Measurements from ENCODE around the gene CMPK1. TPM values are rescaled to one million over a fixed set of nuclear protein-coding genes. Genes with fewer than 3 reads are reported as not detected.
"Not testable (repeated sequence)": the region's sequence is repeated elsewhere in the genome, so short reads cannot be mapped to it uniquely, and the experiment has no call there.

CMPK1 gene
- total RNA-seq, 1 experiment from 2014 or later = 81.5 TPM

DNA sequence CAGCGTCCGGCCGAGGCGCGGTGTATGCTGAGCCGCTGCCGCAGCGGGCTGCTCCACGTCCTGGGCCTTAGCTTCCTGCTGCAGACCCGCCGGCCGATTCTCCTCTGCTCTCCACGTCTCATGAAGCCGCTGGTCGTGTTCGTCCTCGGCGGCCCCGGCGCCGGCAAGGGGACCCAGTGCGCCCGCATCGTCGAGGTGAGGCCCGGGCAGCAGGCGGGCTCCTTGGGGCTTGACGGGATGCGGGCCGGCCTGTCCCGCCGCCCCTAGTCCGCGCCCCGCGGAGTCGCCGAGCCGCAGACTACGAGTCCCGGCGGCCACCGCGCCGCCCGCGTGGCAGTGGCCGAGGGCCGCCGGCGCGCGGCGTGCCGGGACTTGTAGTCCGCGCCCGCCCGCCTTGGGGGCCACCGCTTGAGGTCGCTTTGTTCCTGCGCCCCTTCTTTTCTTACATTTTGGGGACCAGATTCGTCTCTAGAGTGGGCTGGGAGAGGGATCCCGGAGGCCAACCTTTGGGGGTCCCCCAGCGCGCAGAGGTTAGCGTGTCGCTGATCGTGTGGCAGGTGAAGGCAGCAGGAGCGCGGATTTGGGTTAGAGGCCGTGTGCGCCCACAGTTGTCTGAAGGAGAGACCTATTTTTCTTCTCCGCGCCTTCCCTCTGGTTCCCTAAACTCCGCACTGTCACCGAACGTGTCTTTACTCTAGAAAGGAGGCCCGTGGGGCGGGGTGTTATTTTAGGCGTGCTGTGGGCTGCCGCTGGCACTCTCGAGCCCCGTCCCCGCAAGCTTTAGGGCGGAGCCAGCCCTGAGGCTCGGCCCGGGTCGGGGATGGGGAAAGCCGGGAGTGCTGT is 553 bp downstream of the CMPK1 start:
- in situ Hi-C loops (cut with HindIII; ENCODE audit: low pct_unique_long_range_greater_than_20kb, low sequenced_read_pairs) = no loop called here

DNA sequence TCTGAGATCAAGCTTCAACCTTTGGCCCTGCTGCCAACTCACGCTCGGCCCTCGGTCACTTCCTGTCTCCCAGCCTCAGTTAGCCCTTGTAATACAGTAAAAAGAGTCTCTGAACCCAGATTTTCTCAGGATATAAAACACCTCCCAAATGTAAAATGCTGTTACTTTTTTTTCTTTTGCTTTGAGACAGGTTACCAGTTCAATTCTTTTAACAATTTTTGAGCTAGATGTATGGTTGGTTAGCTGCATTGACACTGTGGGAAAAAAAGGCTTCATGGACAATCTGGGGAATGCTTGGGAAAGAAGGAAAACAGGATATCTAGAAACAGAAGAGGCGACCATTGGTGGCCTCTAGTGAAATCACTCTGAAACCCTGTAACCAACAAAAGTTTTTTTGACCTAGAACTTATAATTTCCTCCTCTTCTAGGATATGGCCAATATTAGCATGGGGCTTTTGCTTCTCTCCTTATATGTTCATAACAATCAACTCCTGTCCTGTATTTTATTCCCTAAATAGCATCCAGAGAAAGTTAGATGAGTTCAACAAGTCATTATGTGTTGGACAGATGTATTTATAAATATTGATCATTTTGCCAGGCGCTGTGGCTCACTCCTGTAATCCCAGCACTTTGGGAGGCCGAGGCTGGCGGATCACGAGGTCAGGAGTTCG is 1.3 kb downstream of the CMPK1 start:
- in situ Hi-C loops (cut with HindIII; ENCODE audit: low pct_unique_long_range_greater_than_20kb, low sequenced_read_pairs) = no loop called here
- DNase-seq (ENCODE audit: low read depth, low spot score) = no peak

More for the DNA sequence above, 553 bp downstream of the CMPK1 start:
- DNase-seq (ENCODE audit: low read depth, low spot score) = peak; percentile 62

DNA sequence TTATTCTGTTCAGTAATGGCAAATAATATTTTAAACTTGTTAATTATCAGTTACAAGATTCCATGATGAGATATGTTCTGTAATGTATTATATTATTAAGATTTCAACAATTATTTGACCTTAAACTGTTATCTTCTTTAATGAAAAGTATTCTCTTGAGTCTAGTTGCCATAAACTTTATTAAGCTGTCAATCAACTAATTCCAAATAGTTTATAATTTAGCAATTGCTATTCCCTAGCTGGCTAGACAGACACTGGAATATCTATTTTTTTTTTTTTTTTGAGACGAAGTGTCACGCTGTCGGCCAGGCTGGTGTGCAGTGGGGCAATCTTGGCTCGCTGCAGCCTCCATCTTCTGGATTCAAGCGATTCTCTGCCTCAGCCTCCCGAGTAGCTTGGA is 3.8 kb downstream of the CMPK1 start:
- no peak for DNase-seq (ENCODE audit: low read depth, low spot score)
- in situ Hi-C loops (cut with HindIII; ENCODE audit: low pct_unique_long_range_greater_than_20kb, low sequenced_read_pairs) = no loop called here

DNA sequence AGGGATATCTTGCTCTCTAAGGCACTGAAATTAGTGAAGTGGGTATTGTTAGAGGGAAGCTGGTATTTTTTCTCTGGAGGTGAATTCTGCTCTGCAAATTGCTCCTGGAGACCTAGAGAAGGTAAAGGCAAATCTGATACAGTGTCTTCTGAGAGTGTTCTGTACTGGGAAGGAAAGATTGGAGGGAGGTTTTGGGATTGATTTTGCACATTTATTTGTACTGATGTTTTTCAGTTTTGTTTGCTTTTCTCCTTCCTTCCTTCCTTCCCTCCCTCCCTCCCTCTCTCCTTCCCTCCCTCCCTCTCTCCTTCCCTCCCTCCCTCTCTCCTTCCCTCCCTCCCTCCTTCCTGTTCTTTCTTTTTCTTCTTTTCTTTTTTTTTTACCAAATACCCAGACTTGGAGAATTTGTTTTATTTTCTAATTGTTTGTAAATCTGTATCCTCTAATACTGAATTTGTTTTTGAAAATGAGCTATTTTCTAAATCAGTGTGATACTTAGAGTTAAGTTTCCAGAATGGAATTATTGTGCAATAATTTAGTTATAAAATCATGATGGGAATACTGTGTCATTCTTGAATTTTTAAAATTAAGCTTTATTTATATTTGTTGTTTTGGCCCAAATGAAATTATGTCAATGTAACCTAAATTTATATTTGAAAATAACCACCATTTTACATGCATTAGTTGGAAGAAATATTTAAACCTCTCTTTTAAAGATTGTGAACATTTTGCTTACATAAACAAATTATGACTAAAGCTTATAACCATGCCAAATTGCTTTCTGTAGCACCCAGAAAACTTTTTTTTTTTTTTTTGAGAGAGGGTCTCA is 4.9 kb downstream of the CMPK1 start:
- in situ Hi-C loops (cut with HindIII; ENCODE audit: low pct_unique_long_range_greater_than_20kb, low sequenced_read_pairs) = no loop called here
- no peak for DNase-seq (ENCODE audit: low read depth, low spot score)

DNA sequence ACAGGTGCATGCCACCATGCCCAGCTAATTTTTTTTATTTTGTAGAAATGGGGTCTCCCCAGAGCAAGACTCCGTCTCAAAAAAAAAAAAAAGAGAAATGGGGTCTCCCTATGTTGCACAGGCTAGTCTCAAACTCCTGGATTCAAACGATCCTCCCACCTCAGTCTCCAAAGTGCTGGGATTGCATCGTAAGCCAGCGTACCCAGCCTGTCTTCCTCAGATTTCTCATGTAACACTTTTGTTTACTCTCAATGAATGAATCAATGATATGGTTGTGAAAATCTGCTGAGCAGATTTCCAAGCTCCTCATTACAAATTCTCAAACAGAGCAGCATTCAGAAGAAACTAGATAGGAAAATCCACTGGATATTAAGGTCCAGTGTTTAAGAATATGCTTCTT is 6.6 kb downstream of the CMPK1 start:
- DNase-seq (ENCODE audit: low read depth, low spot score) = no peak
- in situ Hi-C loops (cut with HindIII; ENCODE audit: low pct_unique_long_range_greater_than_20kb, low sequenced_read_pairs) = no loop called here

DNA sequence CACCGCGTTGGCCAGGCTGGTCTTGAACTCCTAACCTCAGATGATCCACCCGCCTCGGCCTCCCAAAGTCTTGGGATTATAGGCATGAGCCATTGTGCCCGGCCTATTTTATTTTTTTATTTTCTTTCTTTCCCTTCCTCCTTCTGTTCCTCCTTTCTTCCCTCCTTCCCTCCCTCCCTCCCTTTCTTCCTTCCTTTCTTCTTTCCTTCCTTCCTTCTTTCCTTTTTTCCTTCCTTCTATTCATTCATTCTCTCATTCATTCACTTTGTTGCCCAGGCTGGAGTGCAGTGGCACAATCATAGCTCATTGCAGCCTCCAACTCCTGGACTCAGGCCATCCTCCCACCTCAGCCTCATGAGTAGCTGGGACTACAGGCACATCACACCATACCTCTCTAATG is 13.4 kb downstream of the CMPK1 start:
- in situ Hi-C loops (cut with HindIII; ENCODE audit: low pct_unique_long_range_greater_than_20kb, low sequenced_read_pairs); DNase-seq (ENCODE audit: low read depth, low spot score): not testable (repeated sequence)

DNA sequence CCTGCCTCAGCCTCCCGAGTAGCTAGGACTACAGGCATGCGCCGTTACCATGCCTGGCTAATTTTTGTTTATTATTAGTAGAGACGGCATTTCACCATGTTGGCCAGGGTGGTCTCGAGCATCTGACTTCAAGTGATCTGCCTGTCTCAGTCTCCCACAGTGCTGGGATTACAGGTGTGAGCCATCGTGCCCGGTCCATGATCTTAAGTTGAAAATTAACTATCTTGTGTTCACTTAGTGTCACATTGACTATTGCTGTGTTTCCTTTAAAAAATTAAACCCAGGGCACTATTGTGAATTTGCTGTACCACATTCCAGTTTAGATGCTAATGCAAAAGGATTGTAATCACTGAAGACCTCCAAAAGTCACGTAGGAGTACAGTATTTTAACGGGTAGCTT is 14.1 kb downstream of the CMPK1 start:
- DNase-seq (ENCODE audit: low read depth, low spot score) = no peak
- in situ Hi-C loops (cut with HindIII; ENCODE audit: low pct_unique_long_range_greater_than_20kb, low sequenced_read_pairs) = no loop called here

DNA sequence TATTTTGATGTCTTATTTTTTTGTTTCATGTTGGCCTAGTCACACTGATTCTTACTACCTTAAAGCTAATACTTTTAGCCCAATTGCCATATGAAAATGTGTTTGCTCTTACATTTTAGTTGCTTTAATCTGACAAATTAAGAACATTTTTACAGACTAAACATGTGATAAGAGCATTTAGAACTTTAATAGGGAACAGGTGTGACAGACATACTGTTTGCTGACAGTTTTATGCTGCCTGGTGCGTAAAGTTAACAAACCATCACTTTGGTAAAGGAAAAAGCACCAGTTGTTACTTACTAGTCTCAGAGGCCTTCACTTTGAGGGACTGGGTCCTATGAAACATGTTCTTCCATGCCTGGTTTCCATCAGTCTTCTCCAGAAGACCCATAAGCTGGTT is 14.7 kb downstream of the CMPK1 start:
- in situ Hi-C loops (cut with HindIII; ENCODE audit: low pct_unique_long_range_greater_than_20kb, low sequenced_read_pairs) = no loop called here
- no peak for DNase-seq (ENCODE audit: low read depth, low spot score)

DNA sequence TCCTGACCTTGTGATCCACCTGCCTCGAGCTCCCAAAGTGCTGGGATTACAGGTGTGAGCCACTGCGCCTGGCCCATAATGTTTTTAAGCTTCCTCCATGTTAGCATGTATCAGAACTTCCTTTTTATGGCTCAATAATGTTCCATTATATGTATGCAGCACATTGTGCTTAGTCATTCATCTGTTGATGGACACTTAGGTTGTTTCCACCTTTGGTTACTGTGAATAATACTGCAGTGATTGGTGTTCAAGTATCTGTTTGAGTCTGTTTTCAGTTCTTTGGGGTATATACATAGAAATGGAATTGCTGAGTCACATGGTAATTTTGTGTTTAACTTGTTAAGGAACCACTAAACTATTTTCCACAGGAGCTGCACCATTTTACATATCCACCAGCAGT is 17.7 kb downstream of the CMPK1 start:
- DNase-seq (ENCODE audit: low read depth, low spot score) = no peak

DNA sequence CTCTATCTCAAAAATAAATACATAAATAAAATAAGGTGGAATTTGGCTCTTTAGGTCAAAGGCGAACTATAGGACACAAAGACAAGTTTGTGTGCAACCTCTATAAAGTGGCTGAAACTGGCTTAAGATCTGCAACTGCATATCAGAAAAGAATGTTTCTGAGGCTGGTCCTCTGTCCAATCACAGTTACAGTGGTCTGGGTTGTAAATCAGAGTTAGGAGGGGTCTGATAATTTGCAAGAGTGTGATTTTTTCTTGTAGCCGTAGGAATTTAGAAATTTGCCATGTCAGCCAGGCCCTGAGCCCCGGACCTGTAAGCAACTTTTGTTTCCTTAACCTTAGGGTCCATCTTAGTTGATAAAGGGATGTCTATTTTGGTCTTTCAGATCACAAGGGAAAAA is 27.8 kb downstream of the CMPK1 start:
- in situ Hi-C loops (cut with HindIII; ENCODE audit: low pct_unique_long_range_greater_than_20kb, low sequenced_read_pairs) = no loop called here
- no peak for DNase-seq (ENCODE audit: low read depth, low spot score)

More for the DNA sequence above, 17.7 kb downstream of the CMPK1 start:
- in situ Hi-C loops (cut with HindIII; ENCODE audit: low pct_unique_long_range_greater_than_20kb, low sequenced_read_pairs) = no loop called here

DNA sequence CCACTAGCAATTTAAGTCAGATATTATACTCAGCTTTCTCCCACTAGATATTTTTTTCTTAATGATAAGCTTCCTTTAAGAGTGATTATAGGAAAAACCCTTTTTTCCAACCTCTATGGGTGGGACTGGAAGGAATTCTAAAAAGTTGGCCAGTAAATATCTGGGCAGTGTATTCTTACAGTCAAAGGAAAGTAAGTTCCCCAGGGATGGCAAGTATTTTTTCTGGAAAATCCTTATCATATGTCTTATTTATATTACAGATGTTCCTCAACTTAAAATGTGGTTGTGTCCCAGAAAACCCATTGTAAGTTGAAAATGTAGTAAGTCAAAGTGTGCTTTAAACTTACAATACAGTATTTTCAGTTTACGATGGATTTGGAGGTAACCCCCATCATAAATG is 29.2 kb downstream of the CMPK1 start:
- in situ Hi-C loops (cut with HindIII; ENCODE audit: low pct_unique_long_range_greater_than_20kb, low sequenced_read_pairs) = no loop called here
- no peak for DNase-seq (ENCODE audit: low read depth, low spot score)

DNA sequence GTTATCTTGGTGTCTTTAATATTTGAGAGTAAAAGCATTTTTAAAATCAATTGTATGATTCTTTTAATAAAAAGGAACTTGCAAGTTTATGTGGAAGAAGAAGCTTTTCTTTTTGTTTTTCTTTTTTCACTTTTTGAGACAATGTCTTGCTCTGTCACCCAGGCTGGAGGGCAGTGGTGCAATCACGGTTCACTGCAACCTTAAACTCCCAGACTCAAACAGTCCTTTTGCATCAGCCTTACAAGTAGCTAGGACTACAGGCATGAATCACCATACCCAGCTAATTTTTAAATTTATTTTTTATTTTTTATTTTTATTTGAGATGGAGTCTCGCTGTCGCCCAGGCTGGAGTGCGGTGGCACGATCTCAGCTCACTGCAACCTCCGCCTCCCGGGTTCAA is 34.1 kb downstream of the CMPK1 start:
- in situ Hi-C loops (cut with HindIII; ENCODE audit: low pct_unique_long_range_greater_than_20kb, low sequenced_read_pairs) = no loop called here
- no peak for DNase-seq (ENCODE audit: low read depth, low spot score)

DNA sequence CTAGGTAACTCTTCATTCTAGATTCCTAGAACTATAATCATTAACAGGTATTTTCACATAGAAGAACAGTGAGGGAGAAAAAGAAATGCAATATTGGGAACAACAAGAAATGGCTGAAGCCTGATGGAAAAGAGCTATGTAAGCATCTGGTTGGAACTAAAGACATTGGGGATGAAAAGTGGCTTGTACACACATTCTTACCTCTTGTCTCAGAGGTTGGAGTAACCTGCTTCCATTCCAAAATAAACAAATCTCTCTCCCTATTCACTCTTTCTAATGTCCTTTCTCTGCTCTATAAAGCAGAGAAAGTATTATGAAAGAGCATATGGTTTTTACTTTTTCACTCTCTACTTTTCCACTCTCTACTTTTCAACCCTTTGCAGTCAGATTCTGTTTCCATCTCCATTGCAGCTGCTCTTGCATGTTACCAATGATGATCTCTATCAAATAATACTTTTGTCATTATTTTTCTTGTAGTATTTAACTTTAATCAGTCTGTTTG is 37.5 kb downstream of the CMPK1 start:
- no peak for DNase-seq (ENCODE audit: low read depth, low spot score)
- in situ Hi-C loops (cut with HindIII; ENCODE audit: low pct_unique_long_range_greater_than_20kb, low sequenced_read_pairs) = no loop called here

DNA sequence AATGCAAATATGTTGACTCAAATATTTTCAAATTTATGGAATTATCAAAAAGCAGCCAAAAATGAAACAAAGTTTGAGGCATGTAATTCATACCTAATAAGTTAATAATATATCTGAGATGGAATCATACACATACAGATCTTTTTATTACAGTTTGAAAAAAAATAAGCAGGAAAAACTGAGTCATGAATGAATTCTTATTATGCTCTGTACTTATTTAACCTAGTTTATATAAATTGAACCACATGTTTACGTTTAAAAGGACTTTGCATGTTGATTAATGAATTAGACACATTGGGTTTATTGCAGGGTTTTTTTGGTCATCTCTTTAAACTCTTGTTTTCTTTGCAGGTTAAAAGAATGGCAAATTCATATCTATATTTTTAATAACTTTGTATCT is 40.9 kb downstream of the CMPK1 start:
- no peak for DNase-seq (ENCODE audit: low read depth, low spot score)
- in situ Hi-C loops (cut with HindIII; ENCODE audit: low pct_unique_long_range_greater_than_20kb, low sequenced_read_pairs) = no loop called here

DNA sequence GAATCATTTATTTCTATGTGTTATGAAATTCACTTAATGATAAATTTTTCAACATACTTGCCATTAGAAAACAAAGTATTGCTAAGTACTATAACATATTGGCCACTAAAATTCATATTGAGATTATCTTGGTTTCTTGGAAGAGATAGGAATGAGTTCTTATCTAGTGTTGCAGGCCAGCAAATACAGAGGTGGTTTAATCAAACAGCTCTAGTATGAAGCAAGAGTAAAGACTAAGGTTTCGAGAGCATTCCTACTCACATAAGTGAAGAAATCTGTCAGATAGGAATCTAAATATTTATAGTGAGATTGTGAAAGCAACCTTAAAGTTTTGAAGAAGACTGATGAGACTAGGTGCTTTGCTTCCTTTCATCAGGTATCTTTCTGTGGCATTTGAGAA is 44.6 kb downstream of the CMPK1 start:
- in situ Hi-C loops (cut with HindIII; ENCODE audit: low pct_unique_long_range_greater_than_20kb, low sequenced_read_pairs) = no loop called here
- DNase-seq (ENCODE audit: low read depth, low spot score) = no peak

DNA sequence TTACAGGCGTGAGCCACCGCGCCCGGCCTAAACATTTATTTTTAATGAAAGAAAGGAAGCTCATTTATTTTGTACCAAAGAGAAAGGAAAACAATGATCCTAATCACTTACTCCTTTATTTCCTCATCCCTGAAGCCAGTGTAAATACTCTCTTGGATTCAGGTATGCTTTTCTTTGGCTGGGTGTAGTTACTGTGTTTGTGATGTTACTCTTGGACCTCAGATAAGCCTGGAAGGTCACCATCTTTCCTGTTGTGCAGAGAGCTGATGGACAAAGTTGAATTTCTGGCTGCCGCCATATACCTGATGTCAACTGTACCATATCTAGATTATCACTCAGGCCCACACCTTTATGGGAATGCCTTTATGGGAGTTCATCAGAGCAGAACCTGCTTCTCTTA is 47.1 kb downstream of the CMPK1 start:
- in situ Hi-C loops (cut with HindIII; ENCODE audit: low pct_unique_long_range_greater_than_20kb, low sequenced_read_pairs) = no loop called here
- DNase-seq (ENCODE audit: low read depth, low spot score) = no peak

DNA sequence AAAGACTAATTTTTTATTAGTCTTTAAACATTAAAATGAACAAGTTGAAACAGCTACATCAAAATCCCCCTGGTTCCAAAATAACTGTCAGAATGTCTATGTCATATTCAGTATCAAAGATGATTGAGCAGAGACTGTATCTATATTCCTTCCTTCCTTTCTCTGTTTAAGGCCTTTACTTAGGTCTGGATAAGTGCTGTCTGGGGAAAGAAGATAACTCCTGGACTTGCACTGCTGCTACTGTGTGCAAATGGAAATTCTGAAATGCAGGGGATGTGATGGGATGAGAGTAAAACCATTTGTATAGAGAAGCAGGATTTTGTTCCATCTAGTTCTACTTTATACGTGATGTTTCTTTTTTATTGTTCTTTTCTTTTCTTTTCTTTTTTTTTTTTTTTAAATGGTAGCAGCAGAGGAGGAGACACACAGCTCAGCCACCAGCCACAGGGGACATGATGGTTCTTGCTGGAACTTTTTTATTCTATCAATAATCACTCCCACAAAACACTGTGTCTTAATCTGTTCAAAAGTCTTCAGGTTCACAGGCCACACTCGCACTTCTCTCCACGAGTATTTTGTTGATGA is 48.9 kb downstream of the CMPK1 start:
- in situ Hi-C loops (cut with HindIII; ENCODE audit: low pct_unique_long_range_greater_than_20kb, low sequenced_read_pairs) = no loop called here
- no peak for DNase-seq (ENCODE audit: low read depth, low spot score)

DNA sequence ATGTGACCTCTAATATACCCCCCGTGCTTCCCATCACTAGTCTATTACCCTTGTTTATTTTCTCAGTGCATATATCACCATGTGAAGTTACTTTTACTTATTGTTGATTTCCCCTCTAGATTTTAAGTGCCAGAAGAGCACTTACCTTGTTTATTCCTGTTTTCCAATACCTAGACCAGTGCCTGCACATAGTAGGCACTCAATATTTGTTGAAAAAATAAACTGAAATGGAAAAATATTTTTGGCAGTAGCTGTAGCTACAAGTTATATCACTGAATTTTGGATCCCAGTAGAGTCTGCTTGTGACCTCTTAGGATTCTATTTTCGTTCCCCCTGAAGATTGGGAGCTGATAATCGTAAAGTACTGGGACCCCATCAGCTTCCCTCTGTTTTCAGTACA is 50.5 kb downstream of the CMPK1 start:
- in situ Hi-C loops (cut with HindIII; ENCODE audit: low pct_unique_long_range_greater_than_20kb, low sequenced_read_pairs) = no loop called here
- DNase-seq (ENCODE audit: low read depth, low spot score) = no peak
